LNCaP clone FGC (cell line): ENCODE data around the gene MAPK13.

Experiments
- DNase-seq: peaks from one replicate; pipeline ENCODE4 v3.0.0-alpha.2; 2011; ENCODE audit warnings: low read depth
- H3K4me3 ChIP-seq: 2 replicates; pipeline ENCODE4 v1.5.1; 2011; ENCODE audit warnings: mild to moderate bottlenecking, low read depth, low read length, control low read depth
- TF ChIP-seq, protein P1 (sequence below): IDR thresholded peaks from 2 replicates; pipeline ENCODE4 v1.5.1; 2012; ENCODE audit warnings: mild to moderate bottlenecking; ENCODE audit not compliant: control insufficient read depth, insufficient read depth; ENCODE audit errors: extremely low read depth

The MAPK13 gene

DNA sequence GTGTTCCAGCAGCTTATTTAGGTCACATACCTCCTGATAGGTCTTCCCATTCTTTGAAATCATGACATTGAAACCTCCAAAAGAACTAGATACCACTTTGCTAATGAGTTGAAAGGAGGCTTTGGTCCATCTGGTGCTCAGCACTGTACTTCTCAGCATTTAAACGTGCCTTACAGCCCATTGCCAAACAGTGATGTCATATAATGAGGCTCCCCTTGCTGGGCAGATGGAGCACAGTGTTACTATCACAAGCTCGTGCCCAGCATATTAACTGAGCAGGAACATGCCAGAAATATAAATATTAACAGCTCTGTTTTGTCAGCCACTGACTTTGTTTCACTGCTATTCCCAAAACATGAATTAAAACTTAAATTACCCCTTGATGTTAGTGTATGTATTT is 25.5 kb upstream of the MAPK13 start:
- DNase-seq = no peak
- no peak overlapping the region for H3K4me3 ChIP-seq
- TF ChIP-seq, protein P1, sequence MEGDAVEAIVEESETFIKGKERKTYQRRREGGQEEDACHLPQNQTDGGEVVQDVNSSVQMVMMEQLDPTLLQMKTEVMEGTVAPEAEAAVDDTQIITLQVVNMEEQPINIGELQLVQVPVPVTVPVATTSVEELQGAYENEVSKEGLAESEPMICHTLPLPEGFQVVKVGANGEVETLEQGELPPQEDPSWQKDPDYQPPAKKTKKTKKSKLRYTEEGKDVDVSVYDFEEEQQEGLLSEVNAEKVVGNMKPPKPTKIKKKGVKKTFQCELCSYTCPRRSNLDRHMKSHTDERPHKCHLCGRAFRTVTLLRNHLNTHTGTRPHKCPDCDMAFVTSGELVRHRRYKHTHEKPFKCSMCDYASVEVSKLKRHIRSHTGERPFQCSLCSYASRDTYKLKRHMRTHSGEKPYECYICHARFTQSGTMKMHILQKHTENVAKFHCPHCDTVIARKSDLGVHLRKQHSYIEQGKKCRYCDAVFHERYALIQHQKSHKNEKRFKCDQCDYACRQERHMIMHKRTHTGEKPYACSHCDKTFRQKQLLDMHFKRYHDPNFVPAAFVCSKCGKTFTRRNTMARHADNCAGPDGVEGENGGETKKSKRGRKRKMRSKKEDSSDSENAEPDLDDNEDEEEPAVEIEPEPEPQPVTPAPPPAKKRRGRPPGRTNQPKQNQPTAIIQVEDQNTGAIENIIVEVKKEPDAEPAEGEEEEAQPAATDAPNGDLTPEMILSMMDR = no peak

DNA sequence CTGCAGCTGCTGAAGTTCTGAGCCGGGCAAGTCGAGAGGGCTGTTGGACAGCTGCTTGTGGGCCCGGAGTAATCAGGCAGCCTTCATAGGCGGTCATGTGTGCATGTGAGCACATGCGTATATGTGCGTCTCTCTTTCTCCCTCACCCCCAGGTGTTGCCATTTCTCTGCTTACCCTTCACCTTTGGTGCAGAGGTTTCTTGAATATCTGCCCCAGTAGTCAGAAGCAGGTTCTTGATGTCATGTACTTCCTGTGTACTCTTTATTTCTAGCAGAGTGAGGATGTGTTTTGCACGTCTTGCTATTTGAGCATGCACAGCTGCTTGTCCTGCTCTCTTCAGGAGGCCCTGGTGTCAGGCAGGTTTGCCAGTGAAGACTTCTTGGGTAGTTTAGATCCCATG is 21.2 kb upstream of the MAPK13 start:
- DNase-seq = no peak
- H3K4me3 ChIP-seq = no peak overlapping the region
- TF ChIP-seq, protein P1 = no peak

DNA sequence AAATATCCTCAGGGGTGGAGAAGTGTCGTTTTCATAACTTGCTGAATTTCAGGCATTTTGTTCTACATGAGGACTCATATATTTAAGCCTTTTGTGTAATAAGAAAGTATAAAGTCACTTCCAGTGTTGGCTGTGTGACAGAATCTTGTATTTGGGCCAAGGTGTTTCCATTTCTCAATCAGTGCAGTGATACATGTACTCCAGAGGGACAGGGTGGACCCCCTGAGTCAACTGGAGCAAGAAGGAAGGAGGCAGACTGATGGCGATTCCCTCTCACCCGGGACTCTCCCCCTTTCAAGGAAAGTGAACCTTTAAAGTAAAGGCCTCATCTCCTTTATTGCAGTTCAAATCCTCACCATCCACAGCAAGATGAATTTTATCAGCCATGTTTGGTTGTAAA is 20.3 kb upstream of the MAPK13 start:
- DNase-seq = no peak
- no peak overlapping the region for H3K4me3 ChIP-seq
- TF ChIP-seq, protein P1 = no peak

DNA sequence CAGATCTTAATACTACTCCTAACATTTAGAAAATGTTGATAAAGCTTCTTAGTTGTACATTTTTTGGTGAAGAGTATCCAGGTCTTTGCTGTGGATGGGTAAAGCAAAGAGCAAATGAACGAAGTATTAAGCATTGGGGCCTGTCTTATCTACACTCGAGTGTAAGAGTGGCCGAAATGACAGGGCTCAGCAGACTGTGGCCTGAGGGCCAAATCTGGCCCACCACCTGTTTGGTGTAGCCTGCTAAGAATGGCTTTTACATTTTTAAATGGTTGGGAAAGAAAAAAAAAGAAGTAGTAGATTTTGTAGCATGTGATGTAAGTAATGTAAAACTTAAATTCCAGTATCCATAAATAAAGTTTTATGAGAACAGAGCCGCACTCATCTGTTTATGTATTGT is 19.4 kb upstream of the MAPK13 start:
- no peak overlapping the region for H3K4me3 ChIP-seq
- TF ChIP-seq, protein P1 = no peak
- DNase-seq = no peak

DNA sequence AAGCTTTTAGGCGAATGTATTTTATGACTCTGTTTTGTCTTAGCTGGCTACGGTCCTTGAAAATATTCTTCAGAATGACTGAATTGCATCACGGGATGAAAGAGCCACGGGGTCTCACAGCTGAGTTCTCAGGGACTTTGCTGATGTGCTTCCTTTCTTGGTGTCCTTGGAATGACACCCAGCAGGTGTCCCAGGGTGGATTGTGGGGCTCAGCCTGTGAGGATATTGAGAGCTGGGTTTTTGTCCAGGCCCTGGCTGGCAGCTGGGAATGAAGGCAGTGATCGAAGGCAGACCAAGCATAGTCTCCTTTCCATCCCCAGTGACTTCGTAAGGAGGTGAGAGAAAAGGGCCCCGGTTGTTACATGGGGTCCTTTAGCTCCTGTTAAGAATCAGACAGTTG is 18.8 kb upstream of the MAPK13 start:
- TF ChIP-seq, protein P1 = no peak
- no peak for DNase-seq
- no peak overlapping the region for H3K4me3 ChIP-seq

DNA sequence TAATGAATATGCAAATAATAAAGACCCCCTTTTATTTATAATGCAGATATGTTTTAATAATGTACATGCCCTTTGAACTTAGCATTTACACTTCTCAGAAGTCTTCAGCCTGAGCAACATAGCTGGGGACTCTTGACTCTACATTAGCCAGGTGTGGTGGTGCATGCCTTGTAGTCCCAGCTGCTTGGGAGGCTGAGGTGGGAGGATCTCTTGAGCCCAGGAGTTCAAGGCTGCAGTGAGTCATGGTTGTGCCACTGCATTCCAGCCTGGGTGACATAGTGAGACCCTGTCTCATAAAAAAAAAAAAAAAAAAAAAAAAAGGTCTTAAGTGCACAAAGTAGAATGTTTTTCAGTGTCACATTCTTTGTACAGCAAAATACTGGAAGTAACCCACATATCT is 17.3 kb upstream of the MAPK13 start:
- DNase-seq = no peak
- no peak overlapping the region for H3K4me3 ChIP-seq
- TF ChIP-seq, protein P1 = no peak

DNA sequence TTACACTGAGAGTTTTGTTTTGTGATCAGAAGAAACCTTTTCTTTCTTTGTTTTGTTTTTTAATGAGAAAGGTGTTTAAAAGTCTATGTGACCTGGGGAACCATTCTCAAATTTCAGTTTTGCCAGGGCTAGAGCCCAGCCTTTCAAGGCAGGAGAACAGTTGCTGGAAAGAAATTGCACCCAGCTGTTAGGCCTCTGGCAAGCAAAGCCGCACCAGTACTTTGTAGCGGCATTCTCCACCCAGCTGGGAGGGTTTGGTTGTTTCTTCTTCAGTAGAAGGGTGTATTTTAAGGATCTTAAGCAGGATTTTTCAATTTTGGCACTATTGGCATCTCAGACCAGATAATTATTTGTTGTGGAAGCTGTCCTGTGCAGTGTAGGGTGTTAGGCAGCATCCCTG is 16.6 kb upstream of the MAPK13 start:
- no peak for DNase-seq
- TF ChIP-seq, protein P1 = no peak
- H3K4me3 ChIP-seq = no peak overlapping the region
